NT2/D1 (cell line): ENCODE measurements around the gene UBE2F.

ENCODE experiments used
- YY1 ChIP-seq: IDR thresholded peaks from 2 replicates; pipeline ENCODE4 v1.6.1; 2011; ENCODE audit not compliant: insufficient read length, insufficient read depth
- ZNF274 ChIP-seq: IDR thresholded peaks from 2 replicates; pipeline ENCODE4 v1.6.1; 2011; ENCODE audit warnings: mild to moderate bottlenecking, low read depth, low read length

- no peak for TF ChIP-seq YY1
- no peak for TF ChIP-seq ZNF274
Measured at GRCh38 chr2:237922641-237923361, 44.0 kb upstream of the UBE2F start.
